Lung (tissue), 12 donors: ENCODE data around the gene ALCAM. TPM values are rescaled to one million over a fixed set of nuclear protein-coding genes. Genes with fewer than 3 reads are reported as not detected.

Experiments
- ATAC-seq: fragments of 200-7000 bp; cut with Tn5 transposase; one replicate; pipeline ENCODE4 v1.9.1; 2020; ENCODE audit warnings: moderate number of reproducible peaks; ENCODE audit not compliant: insufficient read depth, low FRiP score
- DNase-seq, 3 donors: peaks; one replicate each; pipeline ENCODE4 v3.0.0-alpha.2; 2013 to 2017
- H3K27ac ChIP-seq, 2 donors: one replicate each; pipeline ENCODE4 v1.5.1; 2013; ENCODE audit warnings: mild to moderate bottlenecking in 2 of 2, moderate library complexity in 2 of 2, control low read depth in 1 of 2, inconsistent platforms in 1 of 2, low read depth in 1 of 2, low read length in 1 of 2
- H3K27me3 ChIP-seq, 3 donors: one replicate each; pipeline ENCODE4 v1.5.1; 2013; ENCODE audit warnings: low read length in 2 of 3; ENCODE audit not compliant: control insufficient read depth in 3 of 3, insufficient read depth in 3 of 3
- H3K36me3 ChIP-seq, 4 donors: one replicate each; pipeline ENCODE4 v1.5.1; 2013; ENCODE audit warnings: low read length in 4 of 4, mild to moderate bottlenecking in 1 of 4, moderate library complexity in 1 of 4; ENCODE audit not compliant: control insufficient read depth in 4 of 4, insufficient read depth in 4 of 4
- H3K4me1 ChIP-seq, 5 donors: one replicate each; pipeline ENCODE4 v1.5.1; 2013; ENCODE audit warnings: low read length in 5 of 5, mild to moderate bottlenecking in 2 of 5, moderate library complexity in 1 of 5; ENCODE audit not compliant: control insufficient read depth in 5 of 5, insufficient read depth in 5 of 5
- H3K4me3 ChIP-seq: one replicate; pipeline ENCODE4 v1.5.1; 2013; ENCODE audit warnings: mild to moderate bottlenecking, control low read depth, moderate library complexity
- H3K9ac ChIP-seq, 2 donors: one replicate each; pipeline ENCODE4 v1.5.1; 2013; ENCODE audit warnings: low read length in 2 of 2, control low read depth in 1 of 2; ENCODE audit not compliant: insufficient read depth in 1 of 2
- H3K9me3 ChIP-seq, 4 donors: one replicate each; pipeline ENCODE4 v1.5.1; 2013; ENCODE audit warnings: low read length in 3 of 4, mild to moderate bottlenecking in 1 of 4, moderate library complexity in 1 of 4; ENCODE audit not compliant: control insufficient read depth in 4 of 4, insufficient read depth in 3 of 4
- CTCF ChIP-seq: IDR thresholded peaks from 2 replicates; pipeline ENCODE4 v1.5.1; 2012; ENCODE audit warnings: mild to moderate bottlenecking; ENCODE audit errors: control extremely low read depth, extremely low read depth
- whole genome bisulfite sequencing, 2 donors: extraction: QIAGEN DNeasy Blood & Tissue Kit; methylation state at CpG; one replicate each; pipeline ENCODE4 v1.1.7; 2013; 5-methylcytosine and 5-hydroxymethylcytosine counted together
- polyA plus RNA-seq, 2 donors: library from polyadenylated mRNA; stranded (reverse); fragments of 200-250 nt; gene quantifications; one replicate each; pipeline ENCODE4 v1.2.1, GENCODE V29; 2013
- total RNA-seq, 2 donors: library from RNA; depleted of rRNA in 1 of 2; stranded (reverse); fragments of >200 nt in 1 of 2; gene quantifications; one replicate each; pipeline ENCODE4 v1.2.1, GENCODE V29; 2014 to 2021
- donor health status: control.
- donor health status: control.
- donor health status: Bipolar disorder and iron deficiency.
- donor health status: healthy.
- donor health status: DM: yes; HTN: yes; CAD: no.

The ALCAM gene
- total and polyA plus RNA-seq, 4 donors: 55.9 to 252 (median 109) TPM

- Histone ChIP-seq H3K4me1 (peaks cover 0 to 6% (median 0%) of the 10 kb centered on the region in 5 donors), H3K27ac (no peak overlapping the region), H3K4me3 (no peak overlapping the region), H3K9me3 (no peaks in the 10 kb centered on the region), H3K27me3 (no peaks in the 10 kb centered on the region), H3K36me3 (no peaks in the 10 kb centered on the region), H3K9ac (no peak overlapping the region)
- DNase-seq (no peak), ATAC-seq (no peak)
- TF ChIP-seq CTCF: no peak
- 83 to 97% methylated on average over 4 of the region's 4 CpGs for WGBS, 2 donors
Observed at GRCh38 chr3:105497386-105497785, 130.7 kb downstream of the ALCAM start.

- Histone ChIP-seq H3K4me3 (no peak overlapping the region), H3K36me3 (no peaks in the 10 kb centered on the region), H3K27me3 (no peaks in the 10 kb centered on the region), H3K9ac (no peak overlapping the region), H3K9me3 (no peaks in the 10 kb centered on the region), H3K4me1 (peaks cover 0 to 6% (median 0%) of the 10 kb centered on the region in 5 donors), H3K27ac (no peak overlapping the region)
- peak in 2 of 3 donors; percentile 14 to 22 for DNase-seq
- no peak for ATAC-seq
- 0% methylated on average over 1 of the region's 1 CpG for WGBS, 2 donors
- no peak for TF ChIP-seq CTCF
Observed at GRCh38 chr3:105499961-105500360, 133.3 kb downstream of the ALCAM start.

GRCh38 chr3:105502333-105502732, 135.6 kb downstream of the ALCAM start:
- DNase-seq (no peak), ATAC-seq (no peak)
- peaks cover 0 to 6% (median 0%) of the 10 kb centered on the region in 5 donors for H3K4me1 ChIP-seq
- no peak overlapping the region for H3K4me3 ChIP-seq
- no peaks in the 10 kb centered on the region for H3K36me3 ChIP-seq
- no peak overlapping the region for H3K27ac ChIP-seq
- no peak for TF ChIP-seq CTCF
- no peaks in the 10 kb centered on the region for H3K27me3 ChIP-seq
- no peak overlapping the region for H3K9ac ChIP-seq
- H3K9me3 ChIP-seq: no peaks in the 10 kb centered on the region
- 58 to 68% methylated on average over 2 of the region's 2 CpGs for WGBS, 2 donors

- 70 to 89% methylated on average over 3 of the region's 3 CpGs for WGBS, 2 donors
- Histone ChIP-seq H3K27ac (no peak overlapping the region), H3K4me3 (no peak overlapping the region), H3K4me1 (peaks cover 0 to 6% (median 0%) of the 10 kb centered on the region in 5 donors), H3K27me3 (no peaks in the 10 kb centered on the region), H3K9ac (no peak overlapping the region), H3K9me3 (no peaks in the 10 kb centered on the region), H3K36me3 (no peaks in the 10 kb centered on the region)
- no peak for TF ChIP-seq CTCF
- peak in 1 of 3 donors; percentile 34 for DNase-seq
- ATAC-seq: no peak
Observed at GRCh38 chr3:105503191-105503593, 136.5 kb downstream of the ALCAM start.
